Mesothelial cell of epicardium (in vitro differentiated cells): ENCODE data around the gene SMIM45. TPM values are rescaled to one million over a fixed set of nuclear protein-coding genes. Genes with fewer than 3 reads are reported as not detected.

Experiments
- DNase-seq, 2 experiments: peaks; one replicate each; pipeline ENCODE4 v3.0.0; 2021; ENCODE audit warnings: low spot score in 2 of 2; ENCODE audit not compliant: unreplicated experiment in 2 of 2
- H3K27ac Mint-ChIP-seq: 2 replicates; pipeline ENCODE4 v1.8.0; 2021; ENCODE audit warnings: mixed read lengths
- H3K27me3 Mint-ChIP-seq: 2 replicates; pipeline ENCODE4 v1.8.0; 2021; ENCODE audit warnings: low read depth, mixed read lengths
- H3K36me3 Mint-ChIP-seq: 2 replicates; pipeline ENCODE4 v1.8.0; 2021; ENCODE audit warnings: mixed read lengths
- H3K4me1 Mint-ChIP-seq: 2 replicates; pipeline ENCODE4 v1.8.0; 2021; ENCODE audit warnings: mixed read lengths
- H3K4me3 Mint-ChIP-seq: 2 replicates; pipeline ENCODE4 v1.8.0; 2021; ENCODE audit warnings: mild to moderate bottlenecking, moderate library complexity, mixed read lengths
- H3K9me3 Mint-ChIP-seq: 2 replicates; pipeline ENCODE4 v1.8.0; 2021; ENCODE audit warnings: mixed read lengths
- total RNA-seq: library from RNA; stranded (reverse); gene quantifications from 3 replicates; pipeline ENCODE4 v1.2.1, GENCODE V29; 2021
- TF ChIP-seq, protein P1 (sequence below): fragments of 200-600 bp; sonication (generic); IDR thresholded peaks from one replicate; pipeline ENCODE4 v1.5.0; 2021; ENCODE audit warnings: antibody characterized with exemption; ENCODE audit not compliant: unreplicated experiment

Gene SMIM45

DNA sequence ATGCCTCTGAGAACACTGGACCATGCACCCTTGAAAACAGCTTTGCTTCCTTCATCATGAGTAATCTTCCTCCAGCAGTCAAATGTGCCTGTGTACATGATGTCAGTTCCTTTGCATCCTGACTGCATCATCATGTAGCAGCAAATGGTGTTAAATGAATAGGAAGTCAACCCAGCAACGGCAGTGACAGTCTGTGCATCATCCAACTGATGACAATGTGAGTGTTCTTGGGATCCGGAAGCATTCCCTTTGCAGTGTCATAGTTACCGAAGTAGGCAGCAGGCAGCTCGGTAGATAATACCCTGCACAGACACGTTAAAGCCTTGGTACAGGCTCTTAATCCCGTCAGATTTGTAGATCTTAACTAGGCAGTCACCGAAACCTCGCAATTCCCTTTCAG, 49.2 kb downstream of the SMIM45 start:
- peaks cover 51% of the 10 kb centered on the region for H3K27me3 Mint-ChIP-seq
- H3K4me1 Mint-ChIP-seq, result no peaks in the 10 kb centered on the region
- no peak overlapping the region for H3K4me3 Mint-ChIP-seq
- TF ChIP-seq, protein P1, sequence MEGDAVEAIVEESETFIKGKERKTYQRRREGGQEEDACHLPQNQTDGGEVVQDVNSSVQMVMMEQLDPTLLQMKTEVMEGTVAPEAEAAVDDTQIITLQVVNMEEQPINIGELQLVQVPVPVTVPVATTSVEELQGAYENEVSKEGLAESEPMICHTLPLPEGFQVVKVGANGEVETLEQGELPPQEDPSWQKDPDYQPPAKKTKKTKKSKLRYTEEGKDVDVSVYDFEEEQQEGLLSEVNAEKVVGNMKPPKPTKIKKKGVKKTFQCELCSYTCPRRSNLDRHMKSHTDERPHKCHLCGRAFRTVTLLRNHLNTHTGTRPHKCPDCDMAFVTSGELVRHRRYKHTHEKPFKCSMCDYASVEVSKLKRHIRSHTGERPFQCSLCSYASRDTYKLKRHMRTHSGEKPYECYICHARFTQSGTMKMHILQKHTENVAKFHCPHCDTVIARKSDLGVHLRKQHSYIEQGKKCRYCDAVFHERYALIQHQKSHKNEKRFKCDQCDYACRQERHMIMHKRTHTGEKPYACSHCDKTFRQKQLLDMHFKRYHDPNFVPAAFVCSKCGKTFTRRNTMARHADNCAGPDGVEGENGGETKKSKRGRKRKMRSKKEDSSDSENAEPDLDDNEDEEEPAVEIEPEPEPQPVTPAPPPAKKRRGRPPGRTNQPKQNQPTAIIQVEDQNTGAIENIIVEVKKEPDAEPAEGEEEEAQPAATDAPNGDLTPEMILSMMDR, result no peak
- H3K9me3 Mint-ChIP-seq, result peaks cover 5% of the 10 kb centered on the region
- no peak overlapping the region for H3K27ac Mint-ChIP-seq
- no peaks in the 10 kb centered on the region for H3K36me3 Mint-ChIP-seq
- no peak for DNase-seq

GRCh38 chr22:42001706-42002105, 49.8 kb downstream of the SMIM45 start:
- no peak overlapping the region for H3K27ac Mint-ChIP-seq
- peaks cover 54% of the 10 kb centered on the region for H3K27me3 Mint-ChIP-seq
- no peak overlapping the region for H3K4me3 Mint-ChIP-seq
- H3K9me3 Mint-ChIP-seq, result peaks cover 5% of the 10 kb centered on the region
- no peak for DNase-seq
- no peaks in the 10 kb centered on the region for H3K4me1 Mint-ChIP-seq
- H3K36me3 Mint-ChIP-seq, result no peaks in the 10 kb centered on the region
- TF ChIP-seq, protein P1, result no peak

DNA sequence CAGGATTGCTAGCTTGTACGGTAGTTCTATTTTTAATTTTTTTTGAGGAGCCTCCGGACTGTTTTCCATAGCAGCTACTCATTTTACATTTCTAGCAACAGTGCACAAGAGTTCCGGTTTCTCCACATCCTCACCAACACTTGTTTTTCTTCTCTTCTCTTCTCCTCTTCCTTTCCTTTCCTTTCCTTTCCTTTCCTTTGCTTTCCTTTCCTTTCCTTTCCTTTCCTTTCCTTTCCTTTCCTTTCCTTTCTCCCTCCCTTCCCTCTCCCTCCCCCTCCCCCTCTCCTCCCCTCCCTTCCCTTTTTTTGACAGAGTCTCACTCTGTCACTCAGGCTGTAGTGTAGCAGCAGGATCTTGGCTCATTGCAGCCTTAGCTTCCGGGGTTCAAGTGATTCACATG, 56.0 kb downstream of the SMIM45 start:
- TF ChIP-seq, protein P1, result no peak
- peaks cover 23% of the 10 kb centered on the region for H3K9me3 Mint-ChIP-seq
- peaks cover 21% of the 10 kb centered on the region for H3K27me3 Mint-ChIP-seq
- H3K4me3 Mint-ChIP-seq, result no peak overlapping the region
- H3K4me1 Mint-ChIP-seq, result no peaks in the 10 kb centered on the region
- H3K36me3 Mint-ChIP-seq, result peaks cover 3% of the 10 kb centered on the region
- H3K27ac Mint-ChIP-seq, result no peak overlapping the region
- DNase-seq, result no peak

Other genes with a start within 250 kb of the SMIM45 start
- 16.9 to 19.1 TPM (median 18.4 TPM) in 3 replicates for gene CCDC134, start 151.5 kb upstream of the SMIM45 start, total RNA-seq
- 127 to 130 TPM (median 129 TPM) in 3 replicates for gene SREBF2, start 119.0 kb upstream of the SMIM45 start, total RNA-seq
- not detected in 3 replicates for gene SHISA8, start 37.1 kb upstream of the SMIM45 start, total RNA-seq
- 3.1 to 3.5 TPM (median 3.3 TPM) in 3 replicates for gene TNFRSF13C, start 25.3 kb upstream of the SMIM45 start, total RNA-seq
- gene CENPM, start 5.0 kb upstream of the SMIM45 start, total RNA-seq, result 12.5 to 14.9 TPM (median 13.3 TPM) in 3 replicates
- gene SEPTIN3, start 17.3 kb downstream of the SMIM45 start, total RNA-seq, result 8.8 to 9.0 TPM (median 9.0 TPM) in 3 replicates
- gene WBP2NL, start 46.6 kb downstream of the SMIM45 start, total RNA-seq, result not detected in 3 replicates
- 19.4 to 20.7 TPM (median 19.5 TPM) in 3 replicates for gene NAGA, start 118.7 kb downstream of the SMIM45 start, total RNA-seq
- gene PHETA2, start 122.1 kb downstream of the SMIM45 start, total RNA-seq, result 7.8 to 8.3 TPM (median 8.1 TPM) in 3 replicates
- gene SMDT1, start 127.5 kb downstream of the SMIM45 start, total RNA-seq, result 71.0 to 87.4 TPM (median 78.9 TPM) in 3 replicates
- gene NDUFA6, start 138.6 kb downstream of the SMIM45 start, total RNA-seq, result 52.6 to 54.2 TPM (median 53.4 TPM) in 3 replicates
- 6.3 to 7.2 TPM (median 6.4 TPM) in 3 replicates for gene CYP2D6, start 178.7 kb downstream of the SMIM45 start, total RNA-seq